Measurements from ENCODE around the gene ACKR4.

DNA sequence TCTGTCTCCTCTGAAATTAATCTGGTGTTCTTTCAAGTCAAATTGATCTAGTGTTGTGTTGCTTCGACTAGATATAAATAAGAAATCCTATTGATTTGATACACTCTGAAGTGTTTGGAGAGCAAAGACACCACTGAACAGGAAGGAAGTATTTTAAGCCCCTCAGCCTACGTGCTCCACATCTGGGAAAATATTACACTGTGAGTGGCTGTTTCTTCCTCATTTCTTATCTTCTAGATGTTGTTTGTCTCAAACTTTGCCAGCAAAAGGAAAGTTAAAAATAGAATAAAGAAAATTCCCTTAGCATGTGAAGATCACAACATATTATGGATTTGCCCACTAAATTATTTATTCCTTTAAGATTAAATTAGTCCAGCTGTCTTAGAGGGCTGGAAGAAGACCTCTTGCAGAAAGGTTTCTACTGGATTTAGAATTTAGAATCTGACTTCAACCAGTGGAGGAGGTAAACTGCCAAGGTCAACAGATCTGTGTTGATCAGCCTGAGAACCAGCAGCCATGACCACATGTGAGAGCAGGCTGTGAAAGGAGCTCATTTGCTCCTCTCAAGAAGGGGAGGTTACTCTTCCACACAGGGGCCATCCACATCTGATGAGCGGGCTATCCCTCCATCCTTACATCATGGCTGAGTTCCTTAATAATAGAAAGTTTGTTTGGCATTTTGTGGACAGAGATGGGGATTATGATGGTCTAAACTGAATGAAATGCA lies 46.3 kb upstream of the ACKR4 start:
- no peak for TF ChIP-seq CTCF (IDR thresholded peaks at IDR 0.05)
- TF ChIP-seq EZH2 (IDR thresholded peaks at IDR 0.05; ENCODE audit: borderline replicate concordance, insufficient read depth, low read depth, low read length, poor library complexity, severe bottlenecking) = no peak

All from B cell (primary cell).